ENCODE data around the gene SMIM38.
A peak's percentile ranks its signal among the peaks of the same experiment; 100 is the strongest.

Gene SMIM38

DNA sequence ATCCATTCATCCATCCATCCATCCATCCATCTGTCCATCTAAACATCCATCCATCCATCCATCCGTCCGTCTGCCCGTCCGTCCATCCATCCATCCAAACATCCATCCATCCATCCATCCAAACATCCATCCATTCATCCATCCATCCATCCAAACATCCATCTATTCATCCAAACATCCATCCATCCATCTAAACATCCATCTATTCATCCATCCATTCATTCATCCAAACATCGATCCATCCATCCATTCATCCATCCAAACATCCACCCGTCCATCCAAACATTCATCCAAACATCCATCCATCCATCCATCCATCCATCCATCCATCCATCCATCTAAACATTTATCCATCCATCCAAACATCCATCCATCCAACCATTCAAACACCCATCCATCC, 45.3 kb upstream of the SMIM38 start:
- DNase-seq (ENCODE audit: insufficient read length, low spot score) (no peak), FAIRE-seq (no peak)
- TF ChIP-seq, protein P1, sequence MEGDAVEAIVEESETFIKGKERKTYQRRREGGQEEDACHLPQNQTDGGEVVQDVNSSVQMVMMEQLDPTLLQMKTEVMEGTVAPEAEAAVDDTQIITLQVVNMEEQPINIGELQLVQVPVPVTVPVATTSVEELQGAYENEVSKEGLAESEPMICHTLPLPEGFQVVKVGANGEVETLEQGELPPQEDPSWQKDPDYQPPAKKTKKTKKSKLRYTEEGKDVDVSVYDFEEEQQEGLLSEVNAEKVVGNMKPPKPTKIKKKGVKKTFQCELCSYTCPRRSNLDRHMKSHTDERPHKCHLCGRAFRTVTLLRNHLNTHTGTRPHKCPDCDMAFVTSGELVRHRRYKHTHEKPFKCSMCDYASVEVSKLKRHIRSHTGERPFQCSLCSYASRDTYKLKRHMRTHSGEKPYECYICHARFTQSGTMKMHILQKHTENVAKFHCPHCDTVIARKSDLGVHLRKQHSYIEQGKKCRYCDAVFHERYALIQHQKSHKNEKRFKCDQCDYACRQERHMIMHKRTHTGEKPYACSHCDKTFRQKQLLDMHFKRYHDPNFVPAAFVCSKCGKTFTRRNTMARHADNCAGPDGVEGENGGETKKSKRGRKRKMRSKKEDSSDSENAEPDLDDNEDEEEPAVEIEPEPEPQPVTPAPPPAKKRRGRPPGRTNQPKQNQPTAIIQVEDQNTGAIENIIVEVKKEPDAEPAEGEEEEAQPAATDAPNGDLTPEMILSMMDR (IDR thresholded peaks at IDR 0.05; ENCODE audit: insufficient read depth, missing control alignments), result no peak

DNA sequence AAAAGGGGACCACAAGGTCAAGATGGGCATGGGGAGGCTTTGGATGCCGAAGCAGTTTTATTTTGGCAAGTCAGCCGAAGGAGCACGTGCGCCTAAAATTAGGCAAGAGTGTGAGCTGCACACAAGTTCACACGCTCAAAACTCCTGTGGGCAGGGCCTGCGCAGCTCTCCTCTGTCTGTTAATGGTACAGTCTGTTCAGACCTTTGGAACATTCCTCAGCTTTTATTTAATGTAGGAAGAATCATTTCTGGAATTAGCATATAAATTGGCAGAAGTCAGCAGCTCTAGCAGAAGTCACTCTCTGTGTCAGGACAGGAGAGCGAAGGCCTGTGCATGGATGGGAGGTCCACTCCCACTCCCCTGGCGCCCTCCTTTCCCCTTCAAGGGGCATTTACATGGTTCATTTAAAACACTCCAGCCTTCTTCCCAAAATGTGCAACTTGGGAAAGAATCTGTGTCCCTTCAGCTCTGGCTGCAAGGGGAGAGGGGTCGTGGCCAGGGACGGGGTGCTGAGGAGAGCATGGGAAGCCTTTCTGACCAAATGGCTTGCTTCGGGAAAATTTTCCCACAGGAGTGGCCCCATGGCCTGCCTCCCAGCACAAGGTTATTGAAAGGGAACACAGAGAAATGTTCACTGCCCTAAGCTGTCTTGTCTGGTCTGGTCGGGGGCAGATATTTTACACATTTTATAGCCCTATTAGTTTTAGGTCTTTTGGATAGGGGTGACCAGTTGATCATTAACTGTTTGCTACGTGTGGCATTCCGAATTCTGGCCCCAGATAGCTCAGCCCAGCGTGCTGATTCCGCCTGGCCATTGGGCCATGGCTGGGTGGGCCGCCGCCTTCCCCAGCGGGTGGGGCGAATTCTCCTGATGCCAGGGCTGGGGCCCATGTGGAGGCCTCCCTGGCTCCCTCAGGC, 43.9 kb upstream of the SMIM38 start:
- no peak for FAIRE-seq
- DNase-seq (ENCODE audit: insufficient read length, low spot score), result no peak
- TF ChIP-seq, protein P1 (IDR thresholded peaks at IDR 0.05; ENCODE audit: insufficient read depth, missing control alignments), result no peak

DNA sequence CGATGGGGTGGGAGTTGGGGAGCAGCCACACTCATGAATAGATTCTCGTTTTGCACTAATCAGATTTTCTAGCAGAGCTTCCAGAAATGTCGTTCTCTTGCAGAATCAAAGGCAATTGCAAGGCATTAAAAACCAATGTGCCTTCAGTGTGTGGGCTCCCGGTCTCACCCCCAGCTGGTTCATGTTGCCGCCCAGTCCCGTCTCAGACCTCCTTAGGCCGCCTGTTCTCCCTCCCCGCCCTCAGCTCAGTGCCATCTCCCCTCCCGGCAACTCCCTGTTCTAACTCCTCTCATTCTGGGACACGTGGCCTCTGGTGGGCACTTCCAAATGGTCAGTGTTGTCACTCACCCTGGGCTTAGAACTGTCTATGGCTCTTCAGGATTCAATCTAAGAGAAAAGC, 42.5 kb upstream of the SMIM38 start:
- FAIRE-seq, result no peak

DNA sequence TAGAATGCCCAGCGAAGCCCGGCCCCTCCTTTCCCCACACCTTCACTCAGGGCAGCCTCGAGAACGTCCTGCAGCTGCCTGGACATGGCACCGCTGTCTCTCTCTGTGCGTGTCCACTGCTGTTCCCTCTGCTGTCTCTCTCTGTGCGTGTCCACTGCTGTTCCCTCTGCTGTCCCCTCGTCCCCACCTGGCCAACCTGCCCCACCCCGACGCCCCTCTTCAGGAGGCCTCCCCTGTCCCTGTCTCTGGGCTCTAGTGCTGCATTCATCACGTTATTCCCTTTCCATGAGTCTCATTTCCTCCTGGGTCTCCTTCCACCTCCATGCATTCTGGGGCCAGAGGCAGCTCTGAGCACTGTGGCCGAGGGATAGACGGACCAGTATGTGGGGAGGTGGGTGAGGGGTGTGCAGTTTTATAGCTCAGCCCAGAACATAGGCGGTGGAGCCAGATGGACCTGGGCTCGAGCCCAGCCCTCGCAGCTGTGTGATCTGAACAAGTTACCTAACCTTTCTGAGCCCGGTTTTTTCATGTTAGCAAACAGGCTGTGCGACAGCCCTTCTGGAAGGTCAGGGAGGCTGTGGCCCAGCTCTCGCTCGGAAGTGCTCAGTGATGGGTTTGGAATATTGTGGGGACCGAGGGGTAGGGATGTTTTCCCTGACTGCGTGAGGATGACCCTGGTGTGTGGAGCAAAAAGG, 41.9 kb upstream of the SMIM38 start:
- FAIRE-seq (no peak), DNase-seq (ENCODE audit: insufficient read length, low spot score) (no peak)
- TF ChIP-seq, protein P1 (IDR thresholded peaks at IDR 0.05; ENCODE audit: insufficient read depth, missing control alignments), result no peak

More for the DNA sequence above, 42.5 kb upstream of the SMIM38 start:
- DNase-seq (ENCODE audit: insufficient read length, low spot score), result no peak
- TF ChIP-seq, protein P1 (IDR thresholded peaks at IDR 0.05; ENCODE audit: insufficient read depth, missing control alignments), result no peak

DNA sequence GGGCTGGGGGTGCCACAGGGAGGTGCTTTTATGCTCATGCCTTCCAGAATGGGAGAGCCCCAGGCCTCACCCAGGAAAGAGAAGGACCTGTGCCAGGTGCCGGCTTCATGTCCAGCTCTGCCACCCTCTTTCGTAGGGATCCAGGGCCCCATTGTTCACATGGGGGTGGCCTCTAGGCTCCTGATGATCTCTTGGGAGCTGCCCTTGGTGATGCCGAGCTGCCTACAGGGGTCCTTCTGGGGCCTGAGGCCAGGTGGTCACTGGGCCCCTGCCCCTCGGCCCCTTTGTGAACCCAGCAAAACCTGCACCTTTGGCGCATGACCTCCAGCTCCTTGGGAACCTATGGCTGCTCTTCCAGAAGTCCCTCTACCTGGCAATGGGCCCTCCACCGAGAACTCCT, 41.4 kb upstream of the SMIM38 start:
- TF ChIP-seq, protein P1 (IDR thresholded peaks at IDR 0.05; ENCODE audit: insufficient read depth, missing control alignments), result no peak
- no peak for FAIRE-seq
- no peak for DNase-seq (ENCODE audit: insufficient read length, low spot score)

DNA sequence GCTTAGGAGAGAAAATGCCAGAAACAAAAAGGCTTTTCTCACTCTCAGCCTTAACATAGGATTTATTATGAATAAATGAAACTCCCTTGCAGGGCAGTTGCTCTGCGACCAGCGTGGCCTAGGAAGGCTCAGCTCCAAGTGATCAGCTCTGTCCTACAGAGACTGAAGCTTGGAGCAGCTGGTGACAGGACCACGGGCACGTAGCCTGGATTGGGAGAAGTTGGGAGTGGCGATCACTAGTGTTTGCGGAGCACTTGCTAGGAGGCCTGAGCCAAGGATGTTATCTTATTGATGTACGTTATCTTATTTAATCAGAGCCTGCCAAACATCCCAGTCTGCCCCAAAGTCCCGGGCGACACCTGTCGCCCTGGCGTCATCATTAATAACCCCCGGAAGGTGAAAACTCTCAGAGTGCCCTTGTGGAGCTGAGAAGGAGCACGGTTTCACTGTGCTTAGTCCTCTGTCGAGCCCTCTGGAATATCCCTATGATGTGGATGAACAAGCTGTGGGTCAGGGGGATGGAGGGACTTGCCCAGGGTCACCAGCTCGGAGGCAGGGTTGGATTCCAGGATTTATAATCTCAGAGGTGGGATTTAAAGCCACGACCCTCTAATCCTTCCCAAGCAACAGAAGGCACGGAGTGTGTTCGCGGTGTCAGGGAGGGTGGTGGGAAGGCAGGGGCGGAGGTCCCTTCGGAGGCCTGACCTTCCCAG, 40.8 kb upstream of the SMIM38 start:
- peak; percentile 73 for DNase-seq (ENCODE audit: insufficient read length, low spot score)
- FAIRE-seq, result no peak
- TF ChIP-seq, protein P1 (IDR thresholded peaks at IDR 0.05; ENCODE audit: insufficient read depth, missing control alignments), result no peak
